ENCODE results near the gene PEX11G.

GRCh38 chr19:7524523-7524922 is 35.7 kb upstream of the PEX11G start:
- TF ChIP-seq CTCF (IDR thresholded peaks at IDR 0.05; ENCODE audit: low read length), result no peak
- TF ChIP-seq EZH2 (IDR thresholded peaks at IDR 0.05; ENCODE audit: borderline replicate concordance, low read length), result no peak

Data from OCI-LY1 (cell line).